ENCODE data around the gene KPRP. TPM values are rescaled to one million over a fixed set of nuclear protein-coding genes. Genes with fewer than 3 reads are reported as not detected.

The KPRP gene, protein sequence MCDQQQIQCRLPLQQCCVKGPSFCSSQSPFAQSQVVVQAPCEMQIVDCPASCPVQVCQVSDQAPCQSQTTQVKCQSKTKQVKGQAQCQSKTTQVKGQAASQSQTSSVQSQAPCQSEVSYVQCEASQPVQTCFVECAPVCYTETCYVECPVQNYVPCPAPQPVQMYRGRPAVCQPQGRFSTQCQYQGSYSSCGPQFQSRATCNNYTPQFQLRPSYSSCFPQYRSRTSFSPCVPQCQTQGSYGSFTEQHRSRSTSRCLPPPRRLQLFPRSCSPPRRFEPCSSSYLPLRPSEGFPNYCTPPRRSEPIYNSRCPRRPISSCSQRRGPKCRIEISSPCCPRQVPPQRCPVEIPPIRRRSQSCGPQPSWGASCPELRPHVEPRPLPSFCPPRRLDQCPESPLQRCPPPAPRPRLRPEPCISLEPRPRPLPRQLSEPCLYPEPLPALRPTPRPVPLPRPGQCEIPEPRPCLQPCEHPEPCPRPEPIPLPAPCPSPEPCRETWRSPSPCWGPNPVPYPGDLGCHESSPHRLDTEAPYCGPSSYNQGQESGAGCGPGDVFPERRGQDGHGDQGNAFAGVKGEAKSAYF
- total RNA-seq: not detected

DNA sequence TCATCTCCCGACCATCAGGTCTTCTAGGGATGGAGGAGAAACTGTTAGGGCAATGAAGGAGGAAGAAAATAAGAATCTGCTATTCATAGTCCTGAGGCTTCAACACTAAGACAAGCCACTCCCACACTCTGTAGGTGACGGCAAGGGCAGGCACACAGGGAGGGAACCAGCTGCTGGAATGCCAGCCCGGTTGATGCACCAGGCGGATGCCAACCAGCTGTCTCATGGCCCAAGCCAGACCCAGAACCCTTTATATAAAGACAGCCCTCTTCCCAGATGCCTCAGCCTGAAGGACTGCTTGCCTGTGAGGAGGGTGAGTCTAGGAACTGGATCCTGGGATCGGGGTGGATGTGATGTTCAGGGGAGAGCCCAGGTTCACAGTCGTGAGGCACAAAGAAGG, at the start of gene KPRP:
TSS of gene KPRP (plus strand) at position 279 of the 400 bp plus-strand sequence. CDS start 1,564 bp downstream, outside the sequence.
- no peak within 1 kb of the TSS for H3K4me3 Mint-ChIP-seq
- H3K9me3 Mint-ChIP-seq: no peaks in the 10 kb centered on the region
- no peaks in the 10 kb centered on the region for H3K36me3 Mint-ChIP-seq
- DNase-seq (ENCODE audit: low spot score) (no peak), ATAC-seq (no peak)
- H3K27ac Mint-ChIP-seq: no peak within 1 kb of the TSS
- H3K4me1 Mint-ChIP-seq (ENCODE audit: low read depth in 2 of 2): no peaks in the 10 kb centered on the region
- peaks cover 22 to 44% of the 10 kb centered on the region in 2 donors for H3K27me3 Mint-ChIP-seq

DNA sequence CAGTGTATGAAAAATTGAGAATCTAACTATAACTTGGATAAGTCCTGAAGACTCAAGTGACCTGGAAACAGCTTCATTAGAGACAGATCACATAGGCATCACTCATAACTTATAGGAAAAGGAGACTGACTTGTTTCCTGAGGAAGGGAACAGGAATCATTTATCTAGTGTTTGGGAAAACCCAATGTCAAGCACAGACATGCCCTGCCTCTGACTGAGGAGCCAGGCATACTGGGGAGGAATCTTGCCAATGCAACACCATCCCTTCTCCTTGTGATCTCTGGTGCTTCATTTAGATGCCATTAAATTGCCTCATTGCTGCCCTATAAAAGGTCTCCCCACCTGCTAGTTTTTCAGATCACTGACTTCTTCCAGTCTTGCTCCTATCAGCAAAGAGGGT, 39.6 kb upstream of the KPRP start:
- H3K9me3 Mint-ChIP-seq: no peaks in the 10 kb centered on the region
- H3K27ac Mint-ChIP-seq: no peak overlapping the region
- no peak overlapping the region for H3K4me3 Mint-ChIP-seq
- no peaks in the 10 kb centered on the region for H3K4me1 Mint-ChIP-seq (ENCODE audit: low read depth in 2 of 2)
- H3K27me3 Mint-ChIP-seq: peaks cover 25 to 30% of the 10 kb centered on the region in 2 donors
- ATAC-seq (no peak), DNase-seq (ENCODE audit: low spot score) (no peak)
- no peaks in the 10 kb centered on the region for H3K36me3 Mint-ChIP-seq

DNA sequence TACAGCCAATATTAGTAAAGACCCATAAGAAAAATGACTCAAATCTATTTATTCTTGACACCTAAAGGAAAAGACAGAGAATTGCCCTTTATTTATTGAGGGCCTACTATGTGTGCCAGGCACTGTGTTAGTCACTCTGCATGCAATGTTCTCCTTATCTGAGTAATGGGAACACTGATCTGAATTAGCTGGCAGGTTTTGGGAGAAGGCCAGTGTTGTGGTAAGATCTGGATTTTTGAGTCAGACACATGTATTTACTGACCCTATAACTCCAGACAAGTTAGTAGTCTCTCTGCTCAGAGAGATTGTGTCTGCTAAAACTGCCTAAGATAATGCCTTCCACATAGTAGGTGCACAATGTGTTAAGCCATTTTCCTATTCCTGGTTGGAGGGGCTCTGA, 32.6 kb upstream of the KPRP start:
- Mint-ChIP-seq H3K27ac (no peak overlapping the region), H3K27me3 (peaks cover 13 to 14% of the 10 kb centered on the region in 2 donors), H3K9me3 (no peaks in the 10 kb centered on the region), H3K4me1 (ENCODE audit: low read depth in 2 of 2) (no peaks in the 10 kb centered on the region), H3K4me3 (no peak overlapping the region), H3K36me3 (no peaks in the 10 kb centered on the region)
- ATAC-seq: no peak
- DNase-seq (ENCODE audit: low spot score): no peak

DNA sequence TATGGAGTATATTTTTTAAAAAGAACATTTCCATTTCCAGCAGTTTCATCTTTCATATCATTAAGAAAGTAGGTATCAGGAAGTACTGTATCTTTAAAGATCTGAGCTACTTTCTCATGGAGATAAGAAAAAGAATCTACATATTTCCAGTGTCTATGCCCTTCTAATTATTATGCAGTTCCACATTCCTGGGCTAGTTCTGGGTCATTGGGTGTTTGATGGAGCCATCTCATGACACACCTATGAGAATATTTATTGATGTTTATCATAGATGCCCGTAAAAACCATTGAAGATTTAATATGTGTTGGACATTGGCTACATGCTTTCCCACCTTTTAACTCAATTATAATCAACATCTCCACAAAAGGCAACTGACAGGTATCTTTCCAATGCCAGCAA, 28.8 kb upstream of the KPRP start:
- H3K9me3 Mint-ChIP-seq: no peaks in the 10 kb centered on the region
- no peaks in the 10 kb centered on the region for H3K36me3 Mint-ChIP-seq
- no peak overlapping the region for H3K27ac Mint-ChIP-seq
- ATAC-seq: no peak
- peaks cover 5% of the 10 kb centered on the region in 2 donors for H3K27me3 Mint-ChIP-seq
- no peaks in the 10 kb centered on the region for H3K4me1 Mint-ChIP-seq (ENCODE audit: low read depth in 2 of 2)
- H3K4me3 Mint-ChIP-seq: no peak overlapping the region
- DNase-seq (ENCODE audit: low spot score): no peak

DNA sequence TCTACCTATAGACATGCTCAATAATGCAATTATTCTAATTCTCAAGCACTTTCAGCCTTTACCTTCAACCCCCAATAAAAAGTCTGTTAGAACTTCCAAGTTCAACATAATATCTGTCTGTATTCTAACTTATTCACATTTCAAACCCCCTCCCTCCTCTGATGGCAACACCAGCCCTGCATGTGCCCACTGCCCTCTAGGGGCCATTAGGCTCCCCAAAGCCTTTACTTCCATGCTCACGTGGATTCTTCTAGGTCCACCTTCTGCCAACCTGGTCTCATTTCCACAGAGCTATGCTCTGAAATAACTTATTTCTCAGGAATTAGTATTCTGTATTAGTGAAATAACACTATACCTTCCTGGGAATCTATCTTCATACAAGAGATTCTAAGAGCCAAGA, 22.2 kb upstream of the KPRP start:
- Mint-ChIP-seq H3K4me1 (ENCODE audit: low read depth in 2 of 2) (no peaks in the 10 kb centered on the region), H3K4me3 (no peak overlapping the region), H3K9me3 (no peaks in the 10 kb centered on the region), H3K36me3 (no peaks in the 10 kb centered on the region), H3K27ac (no peak overlapping the region), H3K27me3 (peaks cover 23 to 48% of the 10 kb centered on the region in 2 donors)
- no peak for ATAC-seq
- DNase-seq (ENCODE audit: low spot score): no peak

DNA sequence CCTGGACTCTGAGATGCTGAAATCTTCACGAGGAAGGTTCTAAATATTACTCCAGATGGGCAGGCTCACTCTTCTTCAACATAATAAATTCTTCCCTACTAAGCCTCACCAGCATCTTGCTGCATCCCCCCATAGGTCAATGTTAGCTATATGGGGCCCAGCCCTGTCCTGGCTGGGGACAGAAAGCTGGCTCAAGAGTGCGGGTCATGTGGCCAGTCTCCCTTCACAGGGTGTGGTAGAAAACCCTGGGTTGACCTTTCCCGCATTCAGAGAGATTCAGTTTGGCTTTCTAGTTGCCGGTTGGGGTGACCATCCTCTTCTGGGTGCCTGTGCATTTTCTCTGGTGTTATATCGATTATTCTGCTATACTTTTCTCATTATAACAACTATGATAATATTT, 19.8 kb upstream of the KPRP start:
- H3K4me1 Mint-ChIP-seq (ENCODE audit: low read depth in 2 of 2): no peaks in the 10 kb centered on the region
- ATAC-seq: no peak
- no peaks in the 10 kb centered on the region for H3K36me3 Mint-ChIP-seq
- H3K4me3 Mint-ChIP-seq: no peak overlapping the region
- H3K9me3 Mint-ChIP-seq: no peaks in the 10 kb centered on the region
- peaks cover 32 to 55% of the 10 kb centered on the region in 2 donors for H3K27me3 Mint-ChIP-seq
- H3K27ac Mint-ChIP-seq: no peak overlapping the region
- DNase-seq (ENCODE audit: low spot score): no peak

DNA sequence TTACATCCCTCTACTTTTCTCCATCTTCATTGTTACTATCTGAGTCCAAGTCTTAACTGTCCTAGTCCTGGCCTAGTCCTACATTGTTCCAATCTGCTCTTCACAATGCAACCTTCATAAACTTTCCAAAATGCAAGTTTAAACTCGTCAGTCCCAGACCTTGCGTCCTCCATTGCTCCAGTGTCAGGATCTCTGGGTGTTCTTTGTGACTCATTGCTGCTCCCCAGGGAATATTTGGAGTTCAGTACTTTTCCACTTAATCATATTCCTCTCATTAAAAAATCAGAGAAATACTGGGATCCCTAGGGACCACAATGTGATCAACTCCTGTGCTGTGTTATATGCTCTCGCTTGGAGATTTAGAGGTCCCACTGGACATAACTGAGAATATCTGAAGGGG, 18.0 kb upstream of the KPRP start:
- no peak overlapping the region for H3K4me3 Mint-ChIP-seq
- no peak overlapping the region for H3K27ac Mint-ChIP-seq
- ATAC-seq (no peak), DNase-seq (ENCODE audit: low spot score) (no peak)
- H3K36me3 Mint-ChIP-seq: no peaks in the 10 kb centered on the region
- no peaks in the 10 kb centered on the region for H3K4me1 Mint-ChIP-seq (ENCODE audit: low read depth in 2 of 2)
- peaks cover 36 to 51% of the 10 kb centered on the region in 2 donors for H3K27me3 Mint-ChIP-seq
- no peaks in the 10 kb centered on the region for H3K9me3 Mint-ChIP-seq

DNA sequence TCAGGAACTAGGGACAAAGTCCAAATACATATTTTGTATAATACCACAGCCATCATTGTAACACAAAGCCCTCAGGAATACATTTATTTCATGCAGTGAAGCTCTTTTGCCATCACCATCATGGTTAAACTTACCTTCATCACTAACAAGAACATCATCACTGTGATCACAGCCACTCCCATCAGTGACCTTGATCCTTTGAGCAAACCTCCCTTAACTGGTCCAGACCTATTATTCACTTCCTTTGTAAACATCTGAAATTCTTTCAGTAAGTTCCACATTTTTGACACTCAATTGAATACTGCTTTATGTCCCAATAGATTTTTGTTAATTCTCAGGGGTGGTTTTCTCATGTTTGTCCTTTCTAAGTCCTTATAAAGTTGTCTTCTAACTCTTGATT, 16.2 kb upstream of the KPRP start:
- no peak overlapping the region for H3K4me3 Mint-ChIP-seq
- H3K36me3 Mint-ChIP-seq: no peaks in the 10 kb centered on the region
- H3K9me3 Mint-ChIP-seq: no peaks in the 10 kb centered on the region
- H3K27me3 Mint-ChIP-seq: peaks cover 31 to 50% of the 10 kb centered on the region in 2 donors
- no peak for DNase-seq (ENCODE audit: low spot score)
- ATAC-seq: no peak
- no peak overlapping the region for H3K27ac Mint-ChIP-seq
- no peaks in the 10 kb centered on the region for H3K4me1 Mint-ChIP-seq (ENCODE audit: low read depth in 2 of 2)

DNA sequence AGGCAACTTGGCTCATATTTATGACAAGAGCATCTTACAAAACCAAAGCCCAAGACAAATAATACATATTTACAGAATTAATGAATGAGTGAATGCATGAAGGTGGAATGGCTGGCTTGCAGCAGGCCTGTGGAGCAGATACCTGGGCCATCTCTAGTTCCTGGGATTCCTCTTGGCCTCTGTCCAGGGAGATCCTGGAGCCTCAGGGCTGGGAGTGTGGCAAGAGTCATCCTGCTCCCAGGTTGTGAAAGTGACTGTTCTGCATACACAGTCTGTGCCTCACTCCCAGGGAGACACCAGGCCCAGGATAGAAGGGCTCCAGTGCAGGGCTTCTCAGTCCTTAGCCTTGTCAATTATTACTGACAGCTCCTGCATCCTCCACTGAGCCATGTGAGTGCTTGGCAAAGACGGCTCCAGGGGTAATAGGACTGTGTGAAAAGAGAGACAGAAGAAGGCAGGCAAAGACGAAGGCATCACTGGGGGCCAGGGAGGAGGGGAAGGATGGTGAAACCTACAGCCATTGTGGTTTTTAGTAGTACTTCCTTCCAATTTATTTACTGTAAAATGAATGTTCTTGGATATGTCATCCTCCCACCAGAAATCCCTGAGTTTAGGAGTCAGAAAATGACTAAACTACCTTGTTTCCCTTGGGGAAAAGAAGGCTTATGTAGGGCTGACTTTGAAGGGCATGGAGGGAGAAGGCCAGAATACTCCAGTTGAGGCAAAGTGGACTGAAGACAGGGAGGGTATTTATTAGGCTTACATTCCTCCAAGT, 14.3 kb upstream of the KPRP start:
- no peaks in the 10 kb centered on the region for H3K36me3 Mint-ChIP-seq
- no peak for DNase-seq (ENCODE audit: low spot score)
- H3K27me3 Mint-ChIP-seq: peaks cover 27 to 51% of the 10 kb centered on the region in 2 donors
- ATAC-seq: no peak
- no peak overlapping the region for H3K27ac Mint-ChIP-seq
- H3K9me3 Mint-ChIP-seq: no peaks in the 10 kb centered on the region
- no peak overlapping the region for H3K4me3 Mint-ChIP-seq
- no peaks in the 10 kb centered on the region for H3K4me1 Mint-ChIP-seq (ENCODE audit: low read depth in 2 of 2)

DNA sequence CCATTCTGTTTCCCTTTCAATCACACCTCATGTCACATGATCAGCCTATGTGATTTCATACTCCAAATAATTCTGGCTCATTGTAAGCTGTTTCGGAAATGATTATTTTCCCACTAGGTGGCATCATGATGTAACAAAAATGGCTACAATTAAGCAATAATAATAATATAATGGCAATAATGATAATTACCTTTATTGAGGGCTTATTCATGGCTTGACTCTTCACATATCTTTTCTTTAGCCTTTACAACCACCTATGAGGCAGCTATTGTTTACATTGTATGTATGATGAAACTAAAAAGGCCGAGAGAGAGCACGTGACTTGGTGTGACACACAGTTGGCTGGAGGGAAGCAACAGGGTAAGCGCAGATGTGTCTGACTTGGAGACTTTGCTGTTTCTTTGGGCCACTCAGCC, 12.5 kb upstream of the KPRP start:
- peaks cover 24 to 48% of the 10 kb centered on the region in 2 donors for H3K27me3 Mint-ChIP-seq

DNA sequence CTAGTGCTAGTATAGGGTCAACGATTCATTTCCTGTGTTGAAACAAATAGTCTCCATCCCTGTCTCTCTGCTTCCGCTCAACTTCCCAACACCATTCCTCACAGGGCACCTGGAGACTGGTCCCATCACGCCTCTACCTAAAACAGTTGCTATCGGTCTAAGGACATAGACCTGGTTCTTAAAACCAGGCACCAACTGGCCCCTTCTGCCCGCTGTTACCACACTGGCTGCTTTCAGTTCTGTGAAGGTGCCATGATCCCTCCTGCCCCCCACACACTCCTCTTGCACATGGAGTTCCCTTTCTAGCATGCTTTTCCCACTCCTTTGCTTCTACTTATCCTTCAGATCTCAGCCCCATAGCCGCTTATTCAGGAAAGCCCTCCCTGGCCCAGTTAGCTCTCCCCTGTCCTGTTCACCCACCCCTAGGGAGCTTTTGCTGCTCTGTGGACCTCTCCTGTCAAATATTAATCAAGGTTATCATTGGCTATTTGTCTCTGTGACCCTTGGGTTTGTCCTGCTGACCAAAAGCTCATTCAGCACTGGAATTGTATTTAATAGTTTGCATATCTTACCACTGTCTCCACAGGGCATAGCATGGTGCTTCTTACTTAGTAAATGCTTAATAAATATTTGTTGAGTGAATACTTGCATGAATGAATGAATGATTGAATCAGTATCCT, 11.9 kb upstream of the KPRP start:
- ATAC-seq: no peak
- Mint-ChIP-seq H3K27ac (no peak overlapping the region), H3K4me1 (ENCODE audit: low read depth in 2 of 2) (no peaks in the 10 kb centered on the region), H3K4me3 (no peak overlapping the region), H3K27me3 (peaks cover 30 to 54% of the 10 kb centered on the region in 2 donors), H3K9me3 (no peaks in the 10 kb centered on the region), H3K36me3 (no peaks in the 10 kb centered on the region)
- DNase-seq (ENCODE audit: low spot score): no peak

More for the DNA sequence above, 12.5 kb upstream of the KPRP start:
- Mint-ChIP-seq H3K9me3 (no peaks in the 10 kb centered on the region), H3K36me3 (no peaks in the 10 kb centered on the region), H3K4me3 (no peak overlapping the region), H3K27ac (no peak overlapping the region), H3K4me1 (ENCODE audit: low read depth in 2 of 2) (no peaks in the 10 kb centered on the region)
- DNase-seq (ENCODE audit: low spot score) (no peak), ATAC-seq (no peak)

DNA sequence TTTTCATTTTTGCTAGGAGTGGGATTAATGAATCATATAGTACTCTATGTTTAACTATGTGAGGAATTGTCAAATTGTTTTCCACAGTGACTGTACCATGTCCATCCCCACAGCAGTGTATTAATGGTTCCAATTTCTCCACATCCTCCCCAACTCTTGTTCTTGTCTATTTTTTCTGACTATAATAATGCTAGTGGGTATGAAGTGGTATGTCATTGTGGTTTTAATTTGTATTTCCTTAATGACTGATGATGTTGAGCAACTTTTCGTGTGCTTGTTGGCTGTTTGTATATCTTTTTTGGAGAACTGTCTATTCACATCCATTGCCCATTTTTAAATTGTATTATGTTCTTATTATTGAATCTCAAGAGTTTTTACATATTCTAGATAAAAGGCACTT, 10.0 kb upstream of the KPRP start:
- no peaks in the 10 kb centered on the region for H3K9me3 Mint-ChIP-seq
- H3K27ac Mint-ChIP-seq: no peak overlapping the region
- no peaks in the 10 kb centered on the region for H3K4me1 Mint-ChIP-seq (ENCODE audit: low read depth in 2 of 2)
- ATAC-seq: no peak
- H3K36me3 Mint-ChIP-seq: no peaks in the 10 kb centered on the region
- no peak for DNase-seq (ENCODE audit: low spot score)
- peaks cover 32 to 67% of the 10 kb centered on the region in 2 donors for H3K27me3 Mint-ChIP-seq
- H3K4me3 Mint-ChIP-seq: no peak overlapping the region

DNA sequence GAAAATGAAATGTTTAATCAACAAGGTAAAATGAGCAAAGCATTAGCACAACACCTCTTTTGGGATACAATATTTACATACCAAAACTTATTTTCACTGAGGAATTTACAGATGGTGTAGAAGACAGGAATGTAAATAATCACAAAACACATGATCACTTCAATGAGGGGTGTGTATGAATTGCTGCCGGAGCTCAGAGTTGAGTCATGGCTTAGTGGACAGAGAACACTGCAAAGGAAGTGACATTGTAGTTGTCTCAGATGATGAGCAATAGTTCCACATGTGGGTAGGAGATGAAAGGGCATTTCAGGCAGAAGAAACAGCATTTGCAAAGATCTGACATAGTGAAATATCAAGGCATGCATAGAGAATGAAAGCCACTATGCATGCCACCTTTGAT, 5.6 kb upstream of the KPRP start:
- H3K4me3 Mint-ChIP-seq: no peak overlapping the region
- no peaks in the 10 kb centered on the region for H3K4me1 Mint-ChIP-seq (ENCODE audit: low read depth in 2 of 2)
- ATAC-seq (no peak), DNase-seq (ENCODE audit: low spot score) (no peak)
- no peaks in the 10 kb centered on the region for H3K9me3 Mint-ChIP-seq
- H3K27ac Mint-ChIP-seq: no peak overlapping the region
- no peaks in the 10 kb centered on the region for H3K36me3 Mint-ChIP-seq
- H3K27me3 Mint-ChIP-seq: peaks cover 36 to 75% of the 10 kb centered on the region in 2 donors
